ENCODE results near the gene SPATA31D4. TPM values are rescaled to one million over a fixed set of nuclear protein-coding genes. Genes with fewer than 3 reads are reported as not detected.

Gene SPATA31D4
- total and polyA plus RNA-seq, 10 of the 15 experiments (the other 5 are each of a cell fraction or from before 2014, with no cell fraction given): not detected

DNA sequence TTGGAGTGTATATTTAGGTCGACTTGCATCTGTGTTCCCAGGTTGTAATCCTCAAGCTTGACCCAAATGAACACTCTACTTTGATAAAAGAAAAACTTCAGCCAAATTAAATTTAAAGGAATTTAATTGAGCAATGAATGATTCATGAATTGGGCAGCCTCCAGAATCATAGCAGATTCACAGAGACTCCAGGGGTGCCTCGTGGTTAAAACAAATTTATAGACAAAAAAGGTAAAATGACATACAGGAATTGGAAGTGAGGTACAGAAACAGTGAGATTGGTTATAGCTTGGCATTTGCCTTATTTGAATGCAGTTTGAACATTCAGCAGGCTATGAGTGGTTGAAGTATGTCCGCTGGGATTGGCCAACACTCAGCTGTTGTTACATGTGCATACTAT lies 21.6 kb upstream of the SPATA31D4 start:
- POLR2A ChIA-PET: no interaction called here
- WGBS (ENCODE audit: insufficient coverage, insufficient replicate concordance, low lambda C conversion rate, missing lambda C conversion rate): 8% methylated on average over 3 of the region's 3 CpGs
- DNase-seq (ENCODE audit: low read depth, low spot score): no peak
- FAIRE-seq: no peak
- no TSS peak for BruUV-seq (replicated peaks)
- no peaks in the 10 kb centered on the region for H3K79me2 ChIP-seq (ENCODE audit: control insufficient read depth, insufficient read depth, low read length)
- RAD21 ChIA-PET (ENCODE audit: unreplicated experiment): no interaction called here
- H3K4me1 ChIP-seq (ENCODE audit: control insufficient read depth, insufficient read depth, low read length): no peaks in the 10 kb centered on the region
- H2AFZ ChIP-seq (ENCODE audit: control insufficient read depth, low read depth, low read length): no peak overlapping the region
- no peaks in the 10 kb centered on the region for H3K36me3 ChIP-seq (ENCODE audit: control insufficient read depth in 2 of 2, insufficient read depth in 2 of 2, low read length in 1 of 2)
- no peaks in the 10 kb centered on the region for H4K20me1 ChIP-seq (ENCODE audit: control insufficient read depth, insufficient read depth)
- no peak overlapping the region for H3K4me3 ChIP-seq
- CTCF ChIA-PET: no interaction called here
- SMC1A ChIA-PET (ENCODE audit: uncharacterized antibody, unreplicated experiment): no interaction called here
- in situ Hi-C loops (cut with MboI) (no loop called here), intact Hi-C loops (cut with micrococcal nuclease; ENCODE audit: unreplicated experiment) (no loop called here)
- H3K4me2 ChIP-seq (ENCODE audit: control insufficient read depth, insufficient read depth): no peak overlapping the region
- H3K27ac ChIP-seq (ENCODE audit: control insufficient read depth, insufficient read depth): no peak overlapping the region
- H3K9me3 ChIP-seq (replicated peaks; ENCODE audit: control insufficient read depth, insufficient read depth, low read length): no peaks in the 10 kb centered on the region
- ATAC-seq: no peak
- H3K9ac ChIP-seq (ENCODE audit: control insufficient read depth, insufficient read depth, low read length): no peak overlapping the region
- H3K27me3 ChIP-seq (replicated peaks in 1 of 2; ENCODE audit: control insufficient read depth in 2 of 2, insufficient read depth in 2 of 2, low read length in 1 of 2): no peaks in the 10 kb centered on the region
- no peak for TF ChIP-seq BRCA1 (IDR thresholded peaks at IDR 0.05; ENCODE audit: low read depth, low read length)
- TF ChIP-seq ZNF274 (IDR thresholded peaks at IDR 0.05; ENCODE audit: insufficient read depth, insufficient read length): no peak
- no peak for TF ChIP-seq NKRF (conservative IDR thresholded peaks at IDR 0.05)
- TF ChIP-seq, protein P1, sequence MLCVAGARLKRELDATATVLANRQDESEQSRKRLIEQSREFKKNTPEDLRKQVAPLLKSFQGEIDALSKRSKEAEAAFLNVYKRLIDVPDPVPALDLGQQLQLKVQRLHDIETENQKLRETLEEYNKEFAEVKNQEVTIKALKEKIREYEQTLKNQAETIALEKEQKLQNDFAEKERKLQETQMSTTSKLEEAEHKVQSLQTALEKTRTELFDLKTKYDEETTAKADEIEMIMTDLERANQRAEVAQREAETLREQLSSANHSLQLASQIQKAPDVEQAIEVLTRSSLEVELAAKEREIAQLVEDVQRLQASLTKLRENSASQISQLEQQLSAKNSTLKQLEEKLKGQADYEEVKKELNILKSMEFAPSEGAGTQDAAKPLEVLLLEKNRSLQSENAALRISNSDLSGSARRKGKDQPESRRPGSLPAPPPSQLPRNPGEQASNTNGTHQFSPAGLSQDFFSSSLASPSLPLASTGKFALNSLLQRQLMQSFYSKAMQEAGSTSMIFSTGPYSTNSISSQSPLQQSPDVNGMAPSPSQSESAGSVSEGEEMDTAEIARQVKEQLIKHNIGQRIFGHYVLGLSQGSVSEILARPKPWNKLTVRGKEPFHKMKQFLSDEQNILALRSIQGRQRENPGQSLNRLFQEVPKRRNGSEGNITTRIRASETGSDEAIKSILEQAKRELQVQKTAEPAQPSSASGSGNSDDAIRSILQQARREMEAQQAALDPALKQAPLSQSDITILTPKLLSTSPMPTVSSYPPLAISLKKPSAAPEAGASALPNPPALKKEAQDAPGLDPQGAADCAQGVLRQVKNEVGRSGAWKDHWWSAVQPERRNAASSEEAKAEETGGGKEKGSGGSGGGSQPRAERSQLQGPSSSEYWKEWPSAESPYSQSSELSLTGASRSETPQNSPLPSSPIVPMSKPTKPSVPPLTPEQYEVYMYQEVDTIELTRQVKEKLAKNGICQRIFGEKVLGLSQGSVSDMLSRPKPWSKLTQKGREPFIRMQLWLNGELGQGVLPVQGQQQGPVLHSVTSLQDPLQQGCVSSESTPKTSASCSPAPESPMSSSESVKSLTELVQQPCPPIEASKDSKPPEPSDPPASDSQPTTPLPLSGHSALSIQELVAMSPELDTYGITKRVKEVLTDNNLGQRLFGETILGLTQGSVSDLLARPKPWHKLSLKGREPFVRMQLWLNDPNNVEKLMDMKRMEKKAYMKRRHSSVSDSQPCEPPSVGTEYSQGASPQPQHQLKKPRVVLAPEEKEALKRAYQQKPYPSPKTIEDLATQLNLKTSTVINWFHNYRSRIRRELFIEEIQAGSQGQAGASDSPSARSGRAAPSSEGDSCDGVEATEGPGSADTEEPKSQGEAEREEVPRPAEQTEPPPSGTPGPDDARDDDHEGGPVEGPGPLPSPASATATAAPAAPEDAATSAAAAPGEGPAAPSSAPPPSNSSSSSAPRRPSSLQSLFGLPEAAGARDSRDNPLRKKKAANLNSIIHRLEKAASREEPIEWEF (IDR thresholded peaks at IDR 0.05; ENCODE audit: insufficient replicate concordance, low read depth, low read length): no peak
- no peak for TF ChIP-seq USF1 (IDR thresholded peaks at IDR 0.05; ENCODE audit: borderline replicate concordance, extremely low read length, insufficient read depth, low read depth, low read length)
- TF ChIP-seq HDAC6 (IDR thresholded peaks at IDR 0.05; ENCODE audit: unreplicated experiment): no peak
- TF ChIP-seq RELB (IDR thresholded peaks at IDR 0.05; ENCODE audit: low read depth): no peak
- TF ChIP-seq EGR1 (IDR thresholded peaks at IDR 0.05; ENCODE audit: borderline replicate concordance in 1 of 2, low read depth in 2 of 2, low read length in 2 of 2): no peak
- TF ChIP-seq REST (IDR thresholded peaks at IDR 0.05; ENCODE audit: low read depth, low read length): no peak
- no peak for TF ChIP-seq RFX5 (IDR thresholded peaks at IDR 0.05; ENCODE audit: low read depth, low read length)
